PC-9 (cell line): ENCODE results near the gene ADGRD1.

ENCODE experiments used
- EZH2 ChIP-seq: fragments of 200-600 bp; sonication (generic); IDR thresholded peaks from 2 replicates; pipeline ENCODE4 v1.8.0; 2017; ENCODE audit warnings: antibody characterized with exemption, low read depth
- TF ChIP-seq, protein P1 (sequence below): fragments of 200-600 bp; sonication (generic); conservative IDR thresholded peaks from 2 replicates; pipeline ENCODE4 v1.6.1; 2017; ENCODE audit warnings: mixed run types, antibody characterized with exemption, mild to moderate bottlenecking, moderate library complexity

DNA sequence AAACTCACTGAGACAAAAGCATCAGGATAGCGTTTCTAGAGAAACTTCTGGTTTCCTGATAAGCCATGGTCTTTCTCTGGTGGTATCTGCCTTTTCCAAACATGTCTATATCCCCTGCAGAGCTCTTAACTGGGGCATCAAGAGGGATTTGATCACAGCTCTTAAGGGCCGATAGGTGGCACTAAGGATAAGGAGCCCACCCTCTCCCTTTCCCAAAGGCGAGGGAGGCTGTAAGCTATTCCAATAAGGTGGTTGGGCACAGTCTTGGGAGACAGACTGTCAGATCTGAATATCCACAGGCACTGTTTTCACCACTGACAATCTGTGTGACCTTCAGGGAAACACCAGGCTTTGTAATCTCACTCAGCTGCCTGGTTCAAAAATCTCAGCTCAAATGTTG lies 206.0 kb downstream of the ADGRD1 start:
- TF ChIP-seq, protein P1, sequence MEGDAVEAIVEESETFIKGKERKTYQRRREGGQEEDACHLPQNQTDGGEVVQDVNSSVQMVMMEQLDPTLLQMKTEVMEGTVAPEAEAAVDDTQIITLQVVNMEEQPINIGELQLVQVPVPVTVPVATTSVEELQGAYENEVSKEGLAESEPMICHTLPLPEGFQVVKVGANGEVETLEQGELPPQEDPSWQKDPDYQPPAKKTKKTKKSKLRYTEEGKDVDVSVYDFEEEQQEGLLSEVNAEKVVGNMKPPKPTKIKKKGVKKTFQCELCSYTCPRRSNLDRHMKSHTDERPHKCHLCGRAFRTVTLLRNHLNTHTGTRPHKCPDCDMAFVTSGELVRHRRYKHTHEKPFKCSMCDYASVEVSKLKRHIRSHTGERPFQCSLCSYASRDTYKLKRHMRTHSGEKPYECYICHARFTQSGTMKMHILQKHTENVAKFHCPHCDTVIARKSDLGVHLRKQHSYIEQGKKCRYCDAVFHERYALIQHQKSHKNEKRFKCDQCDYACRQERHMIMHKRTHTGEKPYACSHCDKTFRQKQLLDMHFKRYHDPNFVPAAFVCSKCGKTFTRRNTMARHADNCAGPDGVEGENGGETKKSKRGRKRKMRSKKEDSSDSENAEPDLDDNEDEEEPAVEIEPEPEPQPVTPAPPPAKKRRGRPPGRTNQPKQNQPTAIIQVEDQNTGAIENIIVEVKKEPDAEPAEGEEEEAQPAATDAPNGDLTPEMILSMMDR, result no peak
- no peak for TF ChIP-seq EZH2
